Measurements from ENCODE around the gene WDFY4.

Gene WDFY4

GRCh38 chr10:48722153-48723145, 37.8 kb downstream of the WDFY4 start:
- DNase-seq: no peak

- DNase-seq: no peak
Measured at GRCh38 chr10:48724127-48724526, 39.5 kb downstream of the WDFY4 start.

GRCh38 chr10:48725708-48726107, 41.0 kb downstream of the WDFY4 start:
- no peak for DNase-seq

GRCh38 chr10:48727866-48728265, 43.2 kb downstream of the WDFY4 start:
- DNase-seq: no peak

- DNase-seq: no peak
Measured at GRCh38 chr10:48729222-48729621, 44.5 kb downstream of the WDFY4 start.

GRCh38 chr10:48729941-48730457, 45.3 kb downstream of the WDFY4 start:
- DNase-seq: no peak

- DNase-seq: no peak
Measured at GRCh38 chr10:48731141-48731540, 46.5 kb downstream of the WDFY4 start.

- DNase-seq: no peak
Measured at GRCh38 chr10:48731654-48732053, 47.0 kb downstream of the WDFY4 start.

GRCh38 chr10:48733329-48733728, 48.7 kb downstream of the WDFY4 start:
- no peak for DNase-seq

GRCh38 chr10:48735836-48736390, 51.2 kb downstream of the WDFY4 start:
- DNase-seq: no peak

- DNase-seq: no peak
Measured at GRCh38 chr10:48736596-48736995, 51.9 kb downstream of the WDFY4 start.

- no peak for DNase-seq
Measured at GRCh38 chr10:48737886-48738285, 53.2 kb downstream of the WDFY4 start.

GRCh38 chr10:48739170-48739569, 54.5 kb downstream of the WDFY4 start:
- no peak for DNase-seq

GRCh38 chr10:48740015-48740707, 55.5 kb downstream of the WDFY4 start:
- no peak for DNase-seq

GRCh38 chr10:48740988-48741387, 56.3 kb downstream of the WDFY4 start:
- no peak for DNase-seq

GRCh38 chr10:48742891-48743860, 58.5 kb downstream of the WDFY4 start:
- DNase-seq: no peak

- DNase-seq: no peak
Measured at GRCh38 chr10:48744587-48744986, 59.9 kb downstream of the WDFY4 start.

GRCh38 chr10:48745662-48746245, 61.1 kb downstream of the WDFY4 start:
- DNase-seq: no peak

GRCh38 chr10:48748573-48748972, 63.9 kb downstream of the WDFY4 start:
- no peak for DNase-seq

- no peak for DNase-seq
Measured at GRCh38 chr10:48749254-48749787, 64.6 kb downstream of the WDFY4 start.

- DNase-seq: no peak
Measured at GRCh38 chr10:48750019-48750418, 65.3 kb downstream of the WDFY4 start.

GRCh38 chr10:48750991-48751390, 66.3 kb downstream of the WDFY4 start:
- DNase-seq: no peak

Data from activated CD8-positive, alpha-beta memory T cell treated with anti-CD3 and anti-CD28 coated beads for 24 hours (primary cell).